Thyroid gland (tissue), 4 donors: ENCODE results near the gene SEC24D. TPM values are rescaled to one million over a fixed set of nuclear protein-coding genes. Genes with fewer than 3 reads are reported as not detected.

ENCODE experiments used
- DNase-seq, 2 donors: peaks; one replicate each; pipeline ENCODE4 v3.0.0-alpha.2; 2019
- H3K27ac ChIP-seq, 3 donors: fragments of 200-600 bp; sonication (generic); 1 replicate in 2 of 3; 2 replicates in 1 of 3; pipeline ENCODE4 v1.5.1; 2016 to 2019; ENCODE audit warnings: mild to moderate bottlenecking in 1 of 3, moderate library complexity in 1 of 3
- H3K27me3 ChIP-seq: fragments of 200-600 bp; sonication (generic); one replicate; pipeline ENCODE4 v1.5.1; 2019
- H3K36me3 ChIP-seq, 2 donors: fragments of 200-600 bp; sonication (generic); one replicate each; pipeline ENCODE4 v1.5.1; 2016 to 2019
- H3K4me1 ChIP-seq, 2 donors: fragments of 200-600 bp; sonication (generic); one replicate each; pipeline ENCODE4 v1.5.1; 2017 to 2019
- H3K4me3 ChIP-seq, 3 donors: fragments of 200-600 bp; sonication (generic); replicated peaks in 1 of 3; 1 replicate in 2 of 3; 2 replicates in 1 of 3; pipeline ENCODE4 v1.5.1; 2016; ENCODE audit warnings: mild to moderate bottlenecking in 1 of 3
- H3K9me3 ChIP-seq: fragments of 200-600 bp; sonication (generic); one replicate; pipeline ENCODE4 v1.5.1; 2017
- POLR2A ChIP-seq, 2 donors: fragments of 450-650 bp; IDR thresholded peaks; one replicate each; pipeline ENCODE4 v1.6.1; 2017; ENCODE audit warnings: antibody characterized with exemption in 2 of 2, mild to moderate bottlenecking in 2 of 2, moderate library complexity in 1 of 2
- WGBS, 2 donors: methylation state at CpG; one replicate each; pipeline ENCODE4 v1.1.5; 2017; 5-methylcytosine and 5-hydroxymethylcytosine counted together
- intact Hi-C: fragments of 100-400 bp; cut with DNase I; formaldehyde crosslinking; loops from one replicate; pipeline ENCODE4 v1.15.1; 2023
- total RNA-seq, 4 donors: library from RNA; depleted of rRNA; stranded (reverse); fragments of >200 nt; gene quantifications; one replicate each; pipeline ENCODE4 v1.2.3, GENCODE V29; 2016
- TF ChIP-seq, protein P1 (sequence below), 6 experiments: fragments of 200-600 bp in 3 of 6; fragments of 450-650 bp in 3 of 6; sonication (generic) in 3 of 6; IDR thresholded peaks; one replicate each; pipeline ENCODE4 v1.5.1; 2016 to 2019; ENCODE audit warnings: antibody characterized with exemption in 6 of 6, mild to moderate bottlenecking in 2 of 6, inconsistent platforms in 1 of 6, moderate library complexity in 1 of 6

SEC24D gene
- total RNA-seq, 4 donors from 2014 or later: 56.3 to 120 (median 80.4) TPM

DNA sequence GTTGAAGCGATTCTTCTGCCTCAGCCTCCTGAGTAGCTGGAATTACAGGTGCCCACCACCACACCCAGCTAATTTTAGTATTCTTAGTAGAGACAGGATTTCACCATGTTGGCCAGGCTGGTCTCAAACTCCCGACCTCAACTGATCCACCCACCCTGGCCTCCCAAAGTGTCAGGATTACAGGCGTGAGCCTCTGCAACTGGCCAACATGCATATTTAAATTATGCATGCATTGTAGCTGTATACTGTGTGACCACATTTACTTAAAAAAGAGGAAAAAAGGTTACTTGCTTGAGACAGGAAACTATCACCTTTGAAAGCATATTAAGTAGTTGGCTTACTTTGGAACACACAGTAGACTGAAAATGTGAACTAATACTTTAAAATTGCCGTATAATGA, 121.2 kb downstream of the SEC24D start:
- Histone ChIP-seq H3K36me3 (peaks cover 8 to 14% of the 10 kb centered on the region in 2 donors), H3K9me3 (no peaks in the 10 kb centered on the region), H3K4me3 (no peak overlapping the region), H3K27ac (no peak overlapping the region), H3K4me1 (no peaks in the 10 kb centered on the region), H3K27me3 (no peaks in the 10 kb centered on the region)
- DNase-seq: no peak
- TF ChIP-seq, protein P1, sequence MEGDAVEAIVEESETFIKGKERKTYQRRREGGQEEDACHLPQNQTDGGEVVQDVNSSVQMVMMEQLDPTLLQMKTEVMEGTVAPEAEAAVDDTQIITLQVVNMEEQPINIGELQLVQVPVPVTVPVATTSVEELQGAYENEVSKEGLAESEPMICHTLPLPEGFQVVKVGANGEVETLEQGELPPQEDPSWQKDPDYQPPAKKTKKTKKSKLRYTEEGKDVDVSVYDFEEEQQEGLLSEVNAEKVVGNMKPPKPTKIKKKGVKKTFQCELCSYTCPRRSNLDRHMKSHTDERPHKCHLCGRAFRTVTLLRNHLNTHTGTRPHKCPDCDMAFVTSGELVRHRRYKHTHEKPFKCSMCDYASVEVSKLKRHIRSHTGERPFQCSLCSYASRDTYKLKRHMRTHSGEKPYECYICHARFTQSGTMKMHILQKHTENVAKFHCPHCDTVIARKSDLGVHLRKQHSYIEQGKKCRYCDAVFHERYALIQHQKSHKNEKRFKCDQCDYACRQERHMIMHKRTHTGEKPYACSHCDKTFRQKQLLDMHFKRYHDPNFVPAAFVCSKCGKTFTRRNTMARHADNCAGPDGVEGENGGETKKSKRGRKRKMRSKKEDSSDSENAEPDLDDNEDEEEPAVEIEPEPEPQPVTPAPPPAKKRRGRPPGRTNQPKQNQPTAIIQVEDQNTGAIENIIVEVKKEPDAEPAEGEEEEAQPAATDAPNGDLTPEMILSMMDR (IDR thresholded peaks at IDR 0.05): no peak
- no peak for TF ChIP-seq POLR2A (IDR thresholded peaks at IDR 0.05)
- intact Hi-C loops: no loop called here
- WGBS, 2 donors: 95 to 98% methylated on average over 4 of the region's 4 CpGs

DNA sequence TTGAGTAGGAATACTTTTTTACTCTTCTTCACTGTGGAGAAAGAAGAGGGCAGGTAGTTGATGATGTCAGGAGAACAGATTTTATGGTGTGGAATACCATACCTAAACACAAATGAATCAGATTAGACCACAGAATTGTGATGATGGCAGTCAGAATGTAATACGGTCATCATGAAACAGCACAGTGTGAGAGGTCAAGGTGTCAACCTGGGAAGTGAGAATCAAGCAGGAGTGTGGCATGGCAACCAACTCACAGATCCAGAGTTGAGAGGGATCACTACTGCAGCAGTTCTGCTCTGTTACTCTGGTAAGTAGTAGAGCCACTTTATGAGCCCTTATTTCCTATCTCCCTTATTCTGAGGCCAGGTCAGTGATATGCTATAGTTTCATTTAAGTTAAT, 123.1 kb downstream of the SEC24D start:
- Histone ChIP-seq H3K36me3 (peaks cover 11 to 18% of the 10 kb centered on the region in 2 donors), H3K4me1 (no peaks in the 10 kb centered on the region), H3K27me3 (no peaks in the 10 kb centered on the region), H3K4me3 (no peak overlapping the region), H3K9me3 (no peaks in the 10 kb centered on the region), H3K27ac (no peak overlapping the region)
- whole genome bisulfite sequencing, 2 donors: 78 to 81% methylated on average over 1 of the region's 1 CpG
- intact Hi-C loops: no loop called here
- no peak for DNase-seq
- TF ChIP-seq, protein P1 (IDR thresholded peaks at IDR 0.05): no peak
- no peak for TF ChIP-seq POLR2A (IDR thresholded peaks at IDR 0.05)

DNA sequence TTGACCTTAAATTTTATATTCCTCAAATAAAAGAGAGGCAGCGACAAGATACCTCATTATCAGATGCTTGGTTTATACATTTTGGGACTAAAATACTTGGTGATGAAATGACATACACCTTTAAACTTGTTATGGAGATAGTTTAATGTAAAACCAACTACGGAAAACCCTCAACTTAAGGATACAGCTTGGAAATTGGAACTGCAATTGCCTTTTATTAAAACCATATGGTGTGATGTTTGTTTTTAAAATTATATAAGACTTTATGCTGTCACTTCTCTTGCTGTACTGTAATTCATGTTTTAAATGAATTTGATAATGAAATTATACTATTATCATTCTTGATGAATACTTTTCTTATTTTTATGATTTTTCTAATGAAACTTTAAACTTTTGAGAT, 124.9 kb downstream of the SEC24D start:
- Histone ChIP-seq H3K4me1 (no peaks in the 10 kb centered on the region), H3K4me3 (no peak overlapping the region), H3K36me3 (peaks cover 13 to 28% of the 10 kb centered on the region in 2 donors), H3K27ac (no peak overlapping the region), H3K27me3 (no peaks in the 10 kb centered on the region), H3K9me3 (no peaks in the 10 kb centered on the region)
- TF ChIP-seq POLR2A (IDR thresholded peaks at IDR 0.05): no peak
- TF ChIP-seq, protein P1 (IDR thresholded peaks at IDR 0.05): no peak
- no peak for DNase-seq
- WGBS, 2 donors: 89 to 92% methylated on average over 2 of the region's 2 CpGs
- intact Hi-C loops: no loop called here

DNA sequence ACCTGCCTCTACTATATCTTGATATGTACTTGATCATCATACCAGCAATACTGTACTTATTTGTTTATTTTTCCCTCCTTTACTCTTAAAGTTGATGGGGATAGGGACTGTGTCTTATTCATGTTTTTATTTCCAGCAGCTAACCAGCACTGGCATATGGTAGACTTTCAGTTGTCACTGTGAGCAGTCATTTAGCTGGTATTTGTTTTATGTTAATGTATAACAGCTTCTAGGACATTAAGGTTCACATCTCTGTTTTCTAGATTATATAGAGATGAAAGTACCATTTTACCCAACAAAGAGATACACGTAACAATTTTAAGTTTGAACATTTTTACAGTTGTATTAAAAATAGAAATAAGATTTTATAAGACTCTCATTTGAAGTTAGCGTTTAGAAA, 132.8 kb downstream of the SEC24D start:
- no peak overlapping the region for H3K27ac ChIP-seq
- intact Hi-C loops: no loop called here
- no peaks in the 10 kb centered on the region for H3K27me3 ChIP-seq
- no peaks in the 10 kb centered on the region for H3K4me1 ChIP-seq
- WGBS, 2 donors: 76 to 81% methylated on average over 2 of the region's 2 CpGs
- no peak for TF ChIP-seq POLR2A (IDR thresholded peaks at IDR 0.05)
- TF ChIP-seq, protein P1 (IDR thresholded peaks at IDR 0.05): no peak
- peaks cover 47 to 50% of the 10 kb centered on the region in 2 donors for H3K36me3 ChIP-seq
- H3K9me3 ChIP-seq: no peaks in the 10 kb centered on the region
- DNase-seq: no peak
- H3K4me3 ChIP-seq: no peak overlapping the region

DNA sequence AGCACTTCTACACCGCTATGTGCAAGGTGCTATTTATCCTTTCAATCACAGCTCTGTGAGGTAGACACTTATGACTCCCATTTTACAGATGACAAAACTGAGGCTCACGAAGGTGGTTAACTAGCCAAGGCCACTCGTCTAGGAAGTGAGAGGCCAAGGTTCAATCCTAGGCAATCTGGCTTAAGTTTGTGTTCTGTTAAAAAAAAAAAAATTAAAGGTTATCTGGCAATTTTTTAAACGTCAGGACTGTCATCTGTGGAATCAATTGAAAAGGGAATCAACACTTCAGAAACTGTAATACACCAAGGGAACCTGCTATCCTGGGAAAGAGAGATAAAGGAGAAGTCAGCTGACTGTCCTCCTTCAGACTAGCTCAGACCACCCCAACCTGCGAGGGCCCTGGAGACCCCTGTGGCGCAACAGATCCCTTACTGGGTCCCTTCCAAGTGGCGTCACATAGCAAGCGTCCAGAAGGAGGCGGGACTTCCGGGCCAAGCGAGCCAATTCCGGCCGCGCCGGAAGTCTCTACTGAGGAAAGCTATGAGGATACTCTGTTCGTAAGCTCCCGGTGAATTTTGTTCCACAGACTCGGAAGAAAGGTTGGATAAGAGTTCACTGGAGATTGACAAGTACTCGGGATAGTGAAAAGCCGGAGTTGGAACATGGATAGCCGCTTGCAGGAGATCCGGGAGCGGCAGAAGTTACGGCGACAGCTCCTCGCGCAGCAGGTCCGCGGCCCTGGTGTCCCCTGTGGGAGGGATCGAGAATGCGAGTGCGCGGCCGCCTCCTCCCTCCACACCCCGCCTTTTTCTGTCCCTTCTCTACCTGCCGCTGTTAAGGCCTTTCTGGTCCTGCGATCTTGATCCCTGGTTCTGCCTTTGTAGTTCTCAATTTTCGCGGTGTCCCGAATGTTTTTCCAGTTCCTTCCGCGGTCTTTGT, 150.8 kb downstream of the SEC24D start, which contains the start of gene METTL14:
Gene METTL14, plus strand, starts transcription at position 520 of the 939 bp plus-strand sequence. Its CDS starts 143 bp downstream, at position 663.
- intact Hi-C loops: loop anchor here (5.0 kb wide), 1 partner anchor 408 kb away; no protein-coding TSS in a partner anchor
- 4 to 5% methylated on average over 42 of the region's 42 CpGs for WGBS, 2 donors

More for the DNA sequence above, 150.8 kb downstream of the SEC24D start, which contains the start of gene METTL14:
- Histone ChIP-seq H3K4me3 (peak within 1 kb of the TSS; percentile 5 to 48 (median 41)), H3K27me3 (no peaks in the 10 kb centered on the region), H3K9me3 (no peaks in the 10 kb centered on the region), H3K4me1 (peaks cover 13% of the 10 kb centered on the region in 2 donors), H3K27ac (peak within 1 kb of the TSS; percentile 75 to 88 (median 87)), H3K36me3 (peaks cover 12 to 16% of the 10 kb centered on the region in 2 donors)
- peak in 1 of 2 donors; percentile 82 for TF ChIP-seq POLR2A (IDR thresholded peaks at IDR 0.05)
- TF ChIP-seq, protein P1 (IDR thresholded peaks at IDR 0.05): peak in 3 of 6 experiments; percentile 15 to 30 (median 25)
- peak; percentile 93 to 94 for DNase-seq
